ENCODE results near the gene COA1.
"Not testable (repeated sequence)": the region's sequence is repeated elsewhere in the genome, so short reads cannot be mapped to it uniquely, and the experiment has no call there.

The COA1 gene

GRCh38 chr7:43691611-43692010 is 37.7 kb downstream of the COA1 start:
- Histone ChIP-seq H3K4me3 (replicated peaks; ENCODE audit: insufficient read depth, low read length) (no peak overlapping the region), H3K27me3 (ENCODE audit: insufficient read depth, poor library complexity, severe bottlenecking) (no peaks in the 10 kb centered on the region), H3K27ac (replicated peaks) (no peak overlapping the region)
- DNase-seq (ENCODE audit: low read depth in 1 of 2, low spot score in 1 of 2), result no peak
- no peak for TF ChIP-seq POLR2AphosphoS5 (IDR thresholded peaks at IDR 0.05; ENCODE audit: low read depth)
- TF ChIP-seq, protein P1, sequence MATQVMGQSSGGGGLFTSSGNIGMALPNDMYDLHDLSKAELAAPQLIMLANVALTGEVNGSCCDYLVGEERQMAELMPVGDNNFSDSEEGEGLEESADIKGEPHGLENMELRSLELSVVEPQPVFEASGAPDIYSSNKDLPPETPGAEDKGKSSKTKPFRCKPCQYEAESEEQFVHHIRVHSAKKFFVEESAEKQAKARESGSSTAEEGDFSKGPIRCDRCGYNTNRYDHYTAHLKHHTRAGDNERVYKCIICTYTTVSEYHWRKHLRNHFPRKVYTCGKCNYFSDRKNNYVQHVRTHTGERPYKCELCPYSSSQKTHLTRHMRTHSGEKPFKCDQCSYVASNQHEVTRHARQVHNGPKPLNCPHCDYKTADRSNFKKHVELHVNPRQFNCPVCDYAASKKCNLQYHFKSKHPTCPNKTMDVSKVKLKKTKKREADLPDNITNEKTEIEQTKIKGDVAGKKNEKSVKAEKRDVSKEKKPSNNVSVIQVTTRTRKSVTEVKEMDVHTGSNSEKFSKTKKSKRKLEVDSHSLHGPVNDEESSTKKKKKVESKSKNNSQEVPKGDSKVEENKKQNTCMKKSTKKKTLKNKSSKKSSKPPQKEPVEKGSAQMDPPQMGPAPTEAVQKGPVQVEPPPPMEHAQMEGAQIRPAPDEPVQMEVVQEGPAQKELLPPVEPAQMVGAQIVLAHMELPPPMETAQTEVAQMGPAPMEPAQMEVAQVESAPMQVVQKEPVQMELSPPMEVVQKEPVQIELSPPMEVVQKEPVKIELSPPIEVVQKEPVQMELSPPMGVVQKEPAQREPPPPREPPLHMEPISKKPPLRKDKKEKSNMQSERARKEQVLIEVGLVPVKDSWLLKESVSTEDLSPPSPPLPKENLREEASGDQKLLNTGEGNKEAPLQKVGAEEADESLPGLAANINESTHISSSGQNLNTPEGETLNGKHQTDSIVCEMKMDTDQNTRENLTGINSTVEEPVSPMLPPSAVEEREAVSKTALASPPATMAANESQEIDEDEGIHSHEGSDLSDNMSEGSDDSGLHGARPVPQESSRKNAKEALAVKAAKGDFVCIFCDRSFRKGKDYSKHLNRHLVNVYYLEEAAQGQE (IDR thresholded peaks at IDR 0.05; ENCODE audit: insufficient replicate concordance, low read depth), result no peak
- TF ChIP-seq, protein P2, sequence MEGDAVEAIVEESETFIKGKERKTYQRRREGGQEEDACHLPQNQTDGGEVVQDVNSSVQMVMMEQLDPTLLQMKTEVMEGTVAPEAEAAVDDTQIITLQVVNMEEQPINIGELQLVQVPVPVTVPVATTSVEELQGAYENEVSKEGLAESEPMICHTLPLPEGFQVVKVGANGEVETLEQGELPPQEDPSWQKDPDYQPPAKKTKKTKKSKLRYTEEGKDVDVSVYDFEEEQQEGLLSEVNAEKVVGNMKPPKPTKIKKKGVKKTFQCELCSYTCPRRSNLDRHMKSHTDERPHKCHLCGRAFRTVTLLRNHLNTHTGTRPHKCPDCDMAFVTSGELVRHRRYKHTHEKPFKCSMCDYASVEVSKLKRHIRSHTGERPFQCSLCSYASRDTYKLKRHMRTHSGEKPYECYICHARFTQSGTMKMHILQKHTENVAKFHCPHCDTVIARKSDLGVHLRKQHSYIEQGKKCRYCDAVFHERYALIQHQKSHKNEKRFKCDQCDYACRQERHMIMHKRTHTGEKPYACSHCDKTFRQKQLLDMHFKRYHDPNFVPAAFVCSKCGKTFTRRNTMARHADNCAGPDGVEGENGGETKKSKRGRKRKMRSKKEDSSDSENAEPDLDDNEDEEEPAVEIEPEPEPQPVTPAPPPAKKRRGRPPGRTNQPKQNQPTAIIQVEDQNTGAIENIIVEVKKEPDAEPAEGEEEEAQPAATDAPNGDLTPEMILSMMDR (IDR thresholded peaks at IDR 0.05; ENCODE audit: insufficient read depth, low read length), result no peak
- TF ChIP-seq SPI1 (IDR thresholded peaks at IDR 0.05; ENCODE audit: borderline replicate concordance, low read depth), result no peak
- TF ChIP-seq GABPA (IDR thresholded peaks at IDR 0.05; ENCODE audit: low read depth), result no peak

DNA sequence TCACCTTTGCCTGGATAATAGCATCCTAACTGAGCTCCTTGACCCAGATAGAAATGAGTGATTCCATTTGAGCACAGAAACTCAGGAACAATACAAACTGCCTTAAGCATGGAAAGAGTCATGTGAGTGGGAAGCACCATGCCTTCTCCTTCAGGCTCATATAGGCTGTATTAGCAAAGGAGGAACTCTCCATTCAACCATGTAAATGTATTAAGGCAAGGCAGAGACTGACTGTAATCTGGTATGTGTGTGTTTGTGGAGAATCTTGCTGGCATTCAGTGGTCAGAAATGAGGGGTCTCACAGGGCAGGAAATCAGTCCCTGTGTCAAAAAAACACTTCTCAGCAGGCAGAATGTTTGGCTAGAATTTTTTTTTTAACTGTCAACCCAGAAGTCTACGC is 40.2 kb downstream of the COA1 start:
- Histone ChIP-seq H3K4me3 (replicated peaks; ENCODE audit: insufficient read depth, low read length) (no peak overlapping the region), H3K27me3 (ENCODE audit: insufficient read depth, poor library complexity, severe bottlenecking) (no peaks in the 10 kb centered on the region), H3K27ac (replicated peaks) (no peak overlapping the region)
- TF ChIP-seq GABPA (IDR thresholded peaks at IDR 0.05; ENCODE audit: low read depth), result no peak
- TF ChIP-seq, protein P1 (IDR thresholded peaks at IDR 0.05; ENCODE audit: insufficient replicate concordance, low read depth), result no peak
- no peak for TF ChIP-seq SPI1 (IDR thresholded peaks at IDR 0.05; ENCODE audit: borderline replicate concordance, low read depth)
- TF ChIP-seq, protein P2 (IDR thresholded peaks at IDR 0.05; ENCODE audit: insufficient read depth, low read length), result no peak
- TF ChIP-seq POLR2AphosphoS5 (IDR thresholded peaks at IDR 0.05; ENCODE audit: low read depth), result no peak
- DNase-seq (ENCODE audit: low read depth in 1 of 2, low spot score in 1 of 2), result no peak

DNA sequence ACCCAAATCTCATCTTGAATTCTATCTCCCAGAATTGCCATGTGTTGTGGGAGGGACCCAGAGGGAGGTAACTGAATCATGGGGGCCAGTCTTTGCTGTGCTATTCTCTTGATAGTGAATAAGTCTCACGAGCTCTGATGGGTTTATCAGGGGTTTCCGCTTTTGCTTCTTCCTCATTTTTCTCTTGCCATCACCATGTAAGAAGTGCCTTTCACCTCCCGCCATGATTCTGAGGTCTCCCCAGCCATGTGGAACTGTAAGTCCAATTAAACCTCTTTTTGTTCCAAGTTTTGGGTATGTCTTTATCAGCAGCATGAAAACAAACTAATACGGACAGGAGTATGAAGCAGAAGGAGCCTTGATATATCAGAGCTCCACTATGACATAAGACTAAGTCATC is 41.5 kb downstream of the COA1 start:
- H3K27ac ChIP-seq (replicated peaks); DNase-seq (ENCODE audit: low read depth in 1 of 2, low spot score in 1 of 2); H3K4me3 ChIP-seq (replicated peaks; ENCODE audit: insufficient read depth, low read length); H3K27me3 ChIP-seq (ENCODE audit: insufficient read depth, poor library complexity, severe bottlenecking): not testable (repeated sequence)

- Histone ChIP-seq H3K27ac (replicated peaks) (no peak overlapping the region), H3K4me3 (replicated peaks; ENCODE audit: insufficient read depth, low read length) (no peak overlapping the region), H3K27me3 (ENCODE audit: insufficient read depth, poor library complexity, severe bottlenecking) (no peaks in the 10 kb centered on the region)
- no peak for DNase-seq (ENCODE audit: low read depth in 1 of 2, low spot score in 1 of 2)
- TF ChIP-seq SPI1 (IDR thresholded peaks at IDR 0.05; ENCODE audit: borderline replicate concordance, low read depth) (no peak), POLR2AphosphoS5 (IDR thresholded peaks at IDR 0.05; ENCODE audit: low read depth) (no peak), GABPA (IDR thresholded peaks at IDR 0.05; ENCODE audit: low read depth) (no peak)
- TF ChIP-seq, protein P1 (IDR thresholded peaks at IDR 0.05; ENCODE audit: insufficient replicate concordance, low read depth), result no peak
- TF ChIP-seq, protein P2 (IDR thresholded peaks at IDR 0.05; ENCODE audit: insufficient read depth, low read length), result no peak
Observed at GRCh38 chr7:43686991-43687390, 42.3 kb downstream of the COA1 start.
